CD4-positive, alpha-beta T cell (primary cell): ENCODE measurements around the gene PRKG1. TPM values are rescaled to one million over a fixed set of nuclear protein-coding genes. Genes with fewer than 3 reads are reported as not detected.

Experiments used
- ATAC-seq: fragments of 200-7000 bp; cut with Tn5 transposase; one replicate; pipeline ENCODE4 v1.10.0; 2022; ENCODE audit warnings: mild to moderate bottlenecking; ENCODE audit not compliant: poor library complexity
- CTCF ChIA-PET: fragments of 350-600 bp; sonication (Branson Sonifier 250); formaldehyde crosslinking; loops from one replicate; lab custom pipeline; 2021; ENCODE audit warnings: antibody characterized with exemption, inconsistent platforms; lab: Charles Lee
- POLR2A ChIA-PET: fragments of 350-600 bp; sonication (Branson Sonifier 250); formaldehyde crosslinking; loops from one replicate; lab custom pipeline; 2021; ENCODE audit warnings: antibody characterized with exemption, inconsistent platforms; lab: Charles Lee
- DNase-seq, 14 experiments: peaks; one replicate each; pipeline ENCODE4 v3.0.0-alpha.2; 2013 to 2020; ENCODE audit warnings: mixed read lengths in 2 of 14
- H3K27ac ChIP-seq, 2 donors: one replicate each; pipeline versions ENCODE4 v1.5.1 to v1.7.0; 2013; ENCODE audit warnings: low read length in 2 of 2, low read depth in 1 of 2, mild to moderate bottlenecking in 1 of 2
- H3K27me3 ChIP-seq, 2 experiments: 1 replicate in 1 of 2; 2 replicates in 1 of 2; pipeline versions ENCODE4 v1.6.1 to v1.7.0; 2013; ENCODE audit warnings: low read length in 2 of 2, control low read depth in 1 of 2, mild to moderate bottlenecking in 1 of 2, moderate library complexity in 1 of 2; ENCODE audit not compliant: insufficient read depth in 2 of 2, control insufficient read depth in 1 of 2
- H3K36me3 ChIP-seq: one replicate; pipeline ENCODE4 v1.6.1; 2013; ENCODE audit warnings: low read length, control low read depth; ENCODE audit not compliant: insufficient read depth
- H3K4me1 ChIP-seq: one replicate; pipeline ENCODE4 v1.6.1; 2013; ENCODE audit warnings: low read length, control low read depth; ENCODE audit not compliant: insufficient read depth
- H3K4me3 ChIP-seq: one replicate; pipeline ENCODE4 v1.5.1; 2013; ENCODE audit warnings: mild to moderate bottlenecking, low read length, moderate library complexity
- H3K9me3 ChIP-seq, 2 experiments: 1 replicate in 1 of 2; 2 replicates in 1 of 2; pipeline versions ENCODE4 v1.6.1 to v1.7.0; 2013; ENCODE audit warnings: low read length in 2 of 2, mild to moderate bottlenecking in 2 of 2, control low read depth in 1 of 2, moderate library complexity in 1 of 2; ENCODE audit not compliant: control insufficient read depth in 1 of 2, insufficient read depth in 1 of 2
- H3K27ac Mint-ChIP-seq: one replicate; pipeline ENCODE4 v1.8.0; 2020; ENCODE audit warnings: mixed read lengths
- H3K27me3 Mint-ChIP-seq: one replicate; pipeline ENCODE4 v1.8.0; 2021; ENCODE audit warnings: mixed read lengths
- H3K36me3 Mint-ChIP-seq: one replicate; pipeline ENCODE4 v1.8.0; 2021; ENCODE audit warnings: low read depth, mixed read lengths
- H3K4me1 Mint-ChIP-seq: one replicate; pipeline ENCODE4 v1.8.0; 2021; ENCODE audit warnings: low read depth, mixed read lengths
- H3K4me3 Mint-ChIP-seq: one replicate; pipeline ENCODE4 v1.8.0; 2020; ENCODE audit warnings: mild to moderate bottlenecking, mixed read lengths
- H3K9me3 Mint-ChIP-seq: one replicate; pipeline ENCODE4 v1.8.0; 2020; ENCODE audit warnings: mixed read lengths
- intact Hi-C, 2 experiments: fragments of 100-400 bp; cut with DNase I in 1 of 2; cut with micrococcal nuclease in 1 of 2; formaldehyde crosslinking; loops; one replicate each; pipeline versions ENCODE4 v1.15.1 to v1.9.0; 2023 to 2025; cut with DNase I, micrococcal nuclease
- total RNA-seq, 174 experiments: library from RNA in 2 of 174; stranded (reverse) in 2 of 174; gene quantifications; one replicate each; pipeline ENCODE4 v1.2.3 and lab custom pipeline; 2021 to 2026
- TF ChIP-seq, protein P1 (sequence below): fragments of 200-600 bp; IDR thresholded peaks from one replicate; pipeline ENCODE4 v1.8.0; 2022; ENCODE audit warnings: antibody characterized with exemption, mild to moderate bottlenecking

Gene PRKG1
- total RNA-seq, 2 experiments from 2014 or later = 0.31 TPM; not detected in 1

DNA sequence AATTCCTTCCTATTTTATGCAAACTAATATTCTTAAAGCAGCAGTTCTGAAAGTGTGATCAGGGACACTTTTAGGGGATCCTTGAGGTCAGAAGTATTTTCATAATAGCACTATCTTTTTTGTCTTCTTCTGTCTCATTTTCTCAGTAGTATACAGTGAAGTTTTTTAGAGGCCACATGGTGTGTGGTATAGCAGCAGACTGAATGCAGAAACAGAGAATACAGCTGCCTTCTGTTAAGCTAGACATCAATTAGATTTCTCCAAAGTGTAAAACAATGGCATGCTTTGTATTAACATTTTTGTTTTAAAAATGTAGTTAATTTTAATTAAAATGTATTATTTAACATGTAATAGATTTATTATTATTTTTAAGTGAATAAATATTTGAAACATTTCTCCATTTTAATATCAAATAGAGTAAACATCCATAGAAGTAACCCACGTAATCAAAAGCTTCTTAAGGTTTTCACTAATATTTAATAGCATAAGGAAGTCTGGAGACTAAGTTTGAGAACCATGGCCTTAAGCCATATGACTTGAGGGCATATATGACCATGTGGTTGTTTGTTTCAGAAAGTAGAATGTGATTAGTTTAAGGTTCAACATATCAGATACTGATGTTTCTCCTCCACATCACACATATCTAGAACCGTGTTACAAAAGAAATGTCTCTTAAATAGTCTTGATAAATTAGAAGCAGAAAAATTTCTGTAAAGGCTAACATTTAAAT is 94.0 kb downstream of the PRKG1 start:
- TF ChIP-seq, protein P1, sequence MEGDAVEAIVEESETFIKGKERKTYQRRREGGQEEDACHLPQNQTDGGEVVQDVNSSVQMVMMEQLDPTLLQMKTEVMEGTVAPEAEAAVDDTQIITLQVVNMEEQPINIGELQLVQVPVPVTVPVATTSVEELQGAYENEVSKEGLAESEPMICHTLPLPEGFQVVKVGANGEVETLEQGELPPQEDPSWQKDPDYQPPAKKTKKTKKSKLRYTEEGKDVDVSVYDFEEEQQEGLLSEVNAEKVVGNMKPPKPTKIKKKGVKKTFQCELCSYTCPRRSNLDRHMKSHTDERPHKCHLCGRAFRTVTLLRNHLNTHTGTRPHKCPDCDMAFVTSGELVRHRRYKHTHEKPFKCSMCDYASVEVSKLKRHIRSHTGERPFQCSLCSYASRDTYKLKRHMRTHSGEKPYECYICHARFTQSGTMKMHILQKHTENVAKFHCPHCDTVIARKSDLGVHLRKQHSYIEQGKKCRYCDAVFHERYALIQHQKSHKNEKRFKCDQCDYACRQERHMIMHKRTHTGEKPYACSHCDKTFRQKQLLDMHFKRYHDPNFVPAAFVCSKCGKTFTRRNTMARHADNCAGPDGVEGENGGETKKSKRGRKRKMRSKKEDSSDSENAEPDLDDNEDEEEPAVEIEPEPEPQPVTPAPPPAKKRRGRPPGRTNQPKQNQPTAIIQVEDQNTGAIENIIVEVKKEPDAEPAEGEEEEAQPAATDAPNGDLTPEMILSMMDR = no peak
- CTCF ChIA-PET = no interaction called here
- H3K27me3 Mint-ChIP-seq = no peaks in the 10 kb centered on the region
- H3K27ac ChIP-seq = no peak overlapping the region
- H3K4me3 Mint-ChIP-seq = no peak overlapping the region
- H3K4me3 ChIP-seq = no peak overlapping the region
- no peaks in the 10 kb centered on the region for H3K4me1 Mint-ChIP-seq
- POLR2A ChIA-PET = no interaction called here
- no peak overlapping the region for H3K27ac Mint-ChIP-seq
- no peaks in the 10 kb centered on the region for H3K9me3 Mint-ChIP-seq
- ATAC-seq (no peak), DNase-seq (no peak)
- H3K4me1 ChIP-seq = no peaks in the 10 kb centered on the region
- no peaks in the 10 kb centered on the region for H3K27me3 ChIP-seq
- no peaks in the 10 kb centered on the region for H3K36me3 Mint-ChIP-seq
- intact Hi-C loops = no loop called here
- peaks cover 0 to 5% of the 10 kb centered on the region in 2 experiments for H3K9me3 ChIP-seq
- H3K36me3 ChIP-seq = no peaks in the 10 kb centered on the region

DNA sequence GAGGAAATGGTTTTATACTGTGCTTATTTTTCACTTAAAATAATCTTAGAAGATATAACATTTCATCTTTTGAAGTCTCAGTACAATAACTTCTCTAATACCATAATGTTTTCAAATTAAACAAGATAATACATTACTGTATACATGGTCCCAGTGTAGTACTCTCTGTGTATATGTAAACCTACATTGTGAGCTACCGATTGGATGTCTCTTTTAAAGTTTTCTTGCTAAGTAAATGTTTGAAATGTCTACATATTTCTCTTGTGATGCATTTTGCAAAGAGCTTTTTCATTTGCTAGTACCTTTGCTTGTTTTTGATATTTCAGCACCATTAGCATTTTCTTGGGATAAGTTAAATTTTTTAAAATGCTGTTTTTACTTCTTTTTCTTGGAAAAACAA is 94.8 kb downstream of the PRKG1 start:
- no peak overlapping the region for H3K4me3 ChIP-seq
- POLR2A ChIA-PET = no interaction called here
- ATAC-seq = no peak

DNA sequence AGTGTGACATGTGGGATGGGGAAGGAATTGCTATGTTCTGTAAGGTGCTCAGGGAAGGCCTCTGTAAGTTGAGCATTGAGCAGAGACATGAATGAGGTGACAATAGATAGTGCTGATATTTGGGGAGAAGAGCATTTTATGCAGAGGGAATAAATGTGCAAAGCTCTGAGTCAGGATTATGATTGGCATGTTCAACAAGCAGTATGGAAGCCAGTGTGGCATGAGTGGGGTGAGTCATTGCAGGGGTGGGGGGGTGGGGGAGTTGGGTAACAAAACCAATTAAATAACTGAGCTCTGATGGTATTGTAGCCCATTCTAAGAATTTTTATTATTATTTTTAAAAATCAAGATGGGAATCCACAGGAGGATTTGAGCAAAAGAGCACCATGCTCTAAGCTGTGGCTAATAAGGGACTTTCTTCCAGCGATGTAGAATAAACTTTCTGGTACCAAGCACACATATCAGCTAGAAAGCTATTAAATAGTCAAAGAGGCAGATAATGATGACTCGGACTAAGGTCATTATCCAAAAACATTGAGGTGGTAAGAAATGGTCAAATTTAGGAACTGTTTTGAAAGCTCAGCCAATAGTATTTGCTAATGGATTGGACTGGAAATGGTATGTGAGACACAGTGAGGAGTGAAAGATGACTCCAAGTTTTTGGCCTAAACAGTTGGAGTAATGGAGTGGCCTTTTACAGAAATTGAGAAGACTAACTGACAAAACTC is 96.4 kb downstream of the PRKG1 start:
- Mint-ChIP-seq H3K27ac (no peak overlapping the region), H3K4me3 (no peak overlapping the region), H3K36me3 (no peaks in the 10 kb centered on the region), H3K4me1 (no peaks in the 10 kb centered on the region), H3K9me3 (no peaks in the 10 kb centered on the region), H3K27me3 (no peaks in the 10 kb centered on the region)
- Histone ChIP-seq H3K9me3 (no peaks in the 10 kb centered on the region), H3K27me3 (no peaks in the 10 kb centered on the region), H3K4me1 (no peaks in the 10 kb centered on the region), H3K36me3 (no peaks in the 10 kb centered on the region), H3K27ac (no peak overlapping the region), H3K4me3 (no peak overlapping the region)
- ATAC-seq (no peak), DNase-seq (no peak)
- TF ChIP-seq, protein P1 = no peak
- intact Hi-C loops = no loop called here
- ChIA-PET POLR2A (no interaction called here), CTCF (no interaction called here)

More for the DNA sequence above, 94.8 kb downstream of the PRKG1 start:
- Mint-ChIP-seq H3K9me3 (no peaks in the 10 kb centered on the region), H3K4me1 (no peaks in the 10 kb centered on the region), H3K4me3 (no peak overlapping the region), H3K27me3 (no peaks in the 10 kb centered on the region), H3K27ac (no peak overlapping the region), H3K36me3 (no peaks in the 10 kb centered on the region)
- no peak for DNase-seq
- CTCF ChIA-PET = no interaction called here
- intact Hi-C loops = no loop called here
- Histone ChIP-seq H3K27ac (no peak overlapping the region), H3K9me3 (no peaks in the 10 kb centered on the region), H3K4me1 (no peaks in the 10 kb centered on the region), H3K36me3 (no peaks in the 10 kb centered on the region), H3K27me3 (no peaks in the 10 kb centered on the region)
- TF ChIP-seq, protein P1 = no peak
